ENCODE data around the gene CHSY1.

Gene CHSY1

DNA sequence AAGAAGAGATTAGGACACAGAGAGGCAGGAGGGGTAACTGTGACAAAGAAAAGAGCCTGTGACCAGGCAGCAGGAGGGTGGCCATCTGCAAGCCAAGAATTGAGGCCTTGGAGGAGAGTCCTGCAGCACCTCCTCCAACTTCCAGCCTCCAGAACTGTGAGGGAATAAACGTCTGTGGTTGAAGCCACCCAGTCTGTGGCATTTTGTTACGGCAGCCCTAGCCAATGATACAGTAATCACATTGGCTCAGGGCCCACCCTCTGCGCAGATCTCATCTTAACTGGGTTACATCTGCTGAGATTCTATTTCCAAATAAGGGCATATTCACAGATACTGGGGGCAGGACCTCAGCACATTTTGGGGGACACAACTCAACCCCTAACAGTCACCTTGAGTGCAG, 14.2 kb upstream of the CHSY1 start:
- H2AFZ ChIP-seq (ENCODE audit: low read depth, low read length): no peak overlapping the region
- H4K20me1 ChIP-seq (ENCODE audit: insufficient read depth, low read length): no peaks in the 10 kb centered on the region
- no peaks in the 10 kb centered on the region for H3K9me3 ChIP-seq (ENCODE audit: insufficient read depth, low read length)
- H3K4me2 ChIP-seq (ENCODE audit: low read length): no peak overlapping the region
- TF ChIP-seq, protein P1, sequence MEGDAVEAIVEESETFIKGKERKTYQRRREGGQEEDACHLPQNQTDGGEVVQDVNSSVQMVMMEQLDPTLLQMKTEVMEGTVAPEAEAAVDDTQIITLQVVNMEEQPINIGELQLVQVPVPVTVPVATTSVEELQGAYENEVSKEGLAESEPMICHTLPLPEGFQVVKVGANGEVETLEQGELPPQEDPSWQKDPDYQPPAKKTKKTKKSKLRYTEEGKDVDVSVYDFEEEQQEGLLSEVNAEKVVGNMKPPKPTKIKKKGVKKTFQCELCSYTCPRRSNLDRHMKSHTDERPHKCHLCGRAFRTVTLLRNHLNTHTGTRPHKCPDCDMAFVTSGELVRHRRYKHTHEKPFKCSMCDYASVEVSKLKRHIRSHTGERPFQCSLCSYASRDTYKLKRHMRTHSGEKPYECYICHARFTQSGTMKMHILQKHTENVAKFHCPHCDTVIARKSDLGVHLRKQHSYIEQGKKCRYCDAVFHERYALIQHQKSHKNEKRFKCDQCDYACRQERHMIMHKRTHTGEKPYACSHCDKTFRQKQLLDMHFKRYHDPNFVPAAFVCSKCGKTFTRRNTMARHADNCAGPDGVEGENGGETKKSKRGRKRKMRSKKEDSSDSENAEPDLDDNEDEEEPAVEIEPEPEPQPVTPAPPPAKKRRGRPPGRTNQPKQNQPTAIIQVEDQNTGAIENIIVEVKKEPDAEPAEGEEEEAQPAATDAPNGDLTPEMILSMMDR (IDR thresholded peaks at IDR 0.05; ENCODE audit: low read depth, low read length): no peak
- no peak for TF ChIP-seq EZH2phosphoT487 (IDR thresholded peaks at IDR 0.05; ENCODE audit: low read depth)
- H3K27me3 ChIP-seq (ENCODE audit: low read depth, low read length): peaks cover 6% of the 10 kb centered on the region; the same call in 1 of the 2 replicates
- H3K4me1 ChIP-seq (ENCODE audit: low read length): peaks cover 4% of the 10 kb centered on the region; the same call in 1 of the 2 replicates
- H3K4me3 ChIP-seq (ENCODE audit: low read length): no peak overlapping the region
- peaks cover 16% of the 10 kb centered on the region for H3K36me3 ChIP-seq (replicated peaks; ENCODE audit: low read depth, low read length)
- no peaks in the 10 kb centered on the region for H3K79me2 ChIP-seq (ENCODE audit: low read length)
- no peak overlapping the region for H3K9ac ChIP-seq (ENCODE audit: low read length)
- H3K27ac ChIP-seq (ENCODE audit: low read length): no peak overlapping the region

DNA sequence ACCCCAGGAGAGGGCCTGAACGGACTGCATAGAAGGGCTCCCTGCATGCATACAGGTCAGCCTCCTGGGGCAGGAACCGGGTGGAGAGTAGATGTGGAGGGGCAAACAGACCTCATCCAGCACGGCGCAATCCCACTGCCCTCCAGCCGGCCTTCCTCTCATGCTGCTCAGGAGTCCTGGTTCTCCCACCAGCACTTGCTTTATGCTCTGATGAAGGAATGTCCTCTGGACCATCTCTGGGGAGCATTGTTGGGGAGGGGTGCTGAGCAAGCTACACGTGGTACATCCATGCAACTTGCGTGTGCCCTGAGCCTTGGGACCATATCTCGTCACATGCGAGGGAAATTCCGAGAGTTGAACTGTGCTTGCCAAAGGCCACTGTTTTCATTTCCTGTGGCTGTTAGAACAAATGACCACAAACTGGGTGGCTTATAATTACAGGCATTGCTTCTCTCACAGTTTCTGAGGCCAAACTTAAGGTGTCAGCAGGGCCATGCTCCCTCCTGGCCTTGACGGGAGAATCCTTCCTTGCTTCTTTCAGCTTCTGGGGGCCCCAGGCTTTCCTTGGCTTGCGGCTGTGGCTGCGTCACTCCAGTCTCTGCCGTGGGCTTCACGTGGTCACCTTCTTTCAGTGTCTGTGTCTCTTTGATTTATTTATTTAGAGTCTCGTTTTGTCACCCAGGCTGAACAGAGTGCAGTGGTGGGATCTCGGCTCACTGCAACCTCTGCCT, 13.2 kb upstream of the CHSY1 start:
- Histone ChIP-seq H4K20me1 (ENCODE audit: insufficient read depth, low read length) (no peaks in the 10 kb centered on the region), H3K27ac (ENCODE audit: low read length) (no peak overlapping the region), H2AFZ (ENCODE audit: low read depth, low read length) (no peak overlapping the region), H3K36me3 (replicated peaks; ENCODE audit: low read depth, low read length) (peaks cover 9% of the 10 kb centered on the region), H3K9me3 (ENCODE audit: insufficient read depth, low read length) (no peaks in the 10 kb centered on the region), H3K79me2 (ENCODE audit: low read length) (no peaks in the 10 kb centered on the region), H3K4me2 (ENCODE audit: low read length) (no peak overlapping the region), H3K4me3 (ENCODE audit: low read length) (no peak overlapping the region), H3K9ac (ENCODE audit: low read length) (no peak overlapping the region), H3K4me1 (ENCODE audit: low read length) (peaks cover 4% of the 10 kb centered on the region; the same call in 1 of the 2 replicates), H3K27me3 (ENCODE audit: low read depth, low read length) (peaks cover 14% of the 10 kb centered on the region)
- TF ChIP-seq EZH2phosphoT487 (IDR thresholded peaks at IDR 0.05; ENCODE audit: low read depth): no peak
- TF ChIP-seq, protein P1 (IDR thresholded peaks at IDR 0.05; ENCODE audit: low read depth, low read length): no peak

- Histone ChIP-seq H3K27ac (ENCODE audit: low read length) (no peak overlapping the region), H4K20me1 (ENCODE audit: insufficient read depth, low read length) (no peaks in the 10 kb centered on the region), H3K79me2 (ENCODE audit: low read length) (no peaks in the 10 kb centered on the region), H3K36me3 (replicated peaks; ENCODE audit: low read depth, low read length) (no peaks in the 10 kb centered on the region), H3K4me1 (ENCODE audit: low read length) (peaks cover 4% of the 10 kb centered on the region; the same call in 1 of the 2 replicates), H3K4me3 (ENCODE audit: low read length) (no peak overlapping the region), H3K4me2 (ENCODE audit: low read length) (no peak overlapping the region), H2AFZ (ENCODE audit: low read depth, low read length) (no peak overlapping the region), H3K27me3 (ENCODE audit: low read depth, low read length) (peaks cover 21% of the 10 kb centered on the region), H3K9ac (ENCODE audit: low read length) (no peak overlapping the region), H3K9me3 (ENCODE audit: insufficient read depth, low read length) (no peaks in the 10 kb centered on the region)
- TF ChIP-seq EZH2phosphoT487 (IDR thresholded peaks at IDR 0.05; ENCODE audit: low read depth): no peak
- TF ChIP-seq, protein P1 (IDR thresholded peaks at IDR 0.05; ENCODE audit: low read depth, low read length): no peak
Observed at GRCh38 chr15:101264011-101264410, 12.2 kb upstream of the CHSY1 start.

DNA sequence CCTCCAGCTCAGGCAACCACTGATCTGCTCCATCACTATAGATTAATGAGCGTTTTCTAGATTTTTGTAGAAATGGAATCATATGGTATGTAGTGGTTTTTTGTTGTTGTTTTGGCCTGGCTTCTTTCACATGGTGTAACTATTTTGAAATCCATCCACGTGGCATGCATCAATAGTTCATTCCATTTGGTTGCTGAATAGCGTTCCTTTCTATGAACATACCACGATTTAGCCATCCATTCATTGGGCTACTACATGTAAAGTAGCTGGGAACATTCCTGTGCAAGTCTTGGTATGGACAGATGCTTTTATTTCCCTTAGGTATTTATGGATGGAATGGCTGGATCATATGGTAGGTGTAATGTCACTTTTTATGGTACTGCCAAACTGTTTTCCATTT, 10.7 kb upstream of the CHSY1 start:
- TF ChIP-seq, protein P1 (IDR thresholded peaks at IDR 0.05; ENCODE audit: low read depth, low read length): no peak
- no peak for TF ChIP-seq EZH2phosphoT487 (IDR thresholded peaks at IDR 0.05; ENCODE audit: low read depth)
- Histone ChIP-seq H4K20me1 (ENCODE audit: insufficient read depth, low read length) (no peaks in the 10 kb centered on the region), H2AFZ (ENCODE audit: low read depth, low read length) (no peak overlapping the region), H3K27ac (ENCODE audit: low read length) (no peak overlapping the region), H3K36me3 (replicated peaks; ENCODE audit: low read depth, low read length) (no peaks in the 10 kb centered on the region), H3K79me2 (ENCODE audit: low read length) (no peaks in the 10 kb centered on the region), H3K27me3 (ENCODE audit: low read depth, low read length) (peaks cover 29% of the 10 kb centered on the region), H3K4me3 (ENCODE audit: low read length) (no peak overlapping the region), H3K9me3 (ENCODE audit: insufficient read depth, low read length) (no peaks in the 10 kb centered on the region), H3K4me2 (ENCODE audit: low read length) (no peak overlapping the region), H3K9ac (ENCODE audit: low read length) (no peak overlapping the region), H3K4me1 (ENCODE audit: low read length) (peaks cover 4% of the 10 kb centered on the region; the same call in 1 of the 2 replicates)
